Coronary artery (tissue), 2 donors: ENCODE measurements around the gene UBE2L6.

Experiments
- DNase-seq: peaks from one replicate; pipeline ENCODE4 v3.0.0-alpha.2; 2017; ENCODE audit warnings: low spot score
- H3K27ac ChIP-seq, 2 donors: fragments of 200-600 bp; sonication (generic); one replicate each; pipeline ENCODE4 v1.5.1; 2016 to 2019
- H3K4me3 ChIP-seq: fragments of 200-600 bp; sonication (generic); 2 replicates; pipeline ENCODE4 v1.5.1; 2016; ENCODE audit warnings: mild to moderate bottlenecking, moderate library complexity
- TF ChIP-seq, protein P1 (sequence below): fragments of 200-600 bp; sonication (generic); IDR thresholded peaks from one replicate; pipeline ENCODE4 v1.5.1; 2019; ENCODE audit warnings: antibody characterized with exemption

Gene UBE2L6

DNA sequence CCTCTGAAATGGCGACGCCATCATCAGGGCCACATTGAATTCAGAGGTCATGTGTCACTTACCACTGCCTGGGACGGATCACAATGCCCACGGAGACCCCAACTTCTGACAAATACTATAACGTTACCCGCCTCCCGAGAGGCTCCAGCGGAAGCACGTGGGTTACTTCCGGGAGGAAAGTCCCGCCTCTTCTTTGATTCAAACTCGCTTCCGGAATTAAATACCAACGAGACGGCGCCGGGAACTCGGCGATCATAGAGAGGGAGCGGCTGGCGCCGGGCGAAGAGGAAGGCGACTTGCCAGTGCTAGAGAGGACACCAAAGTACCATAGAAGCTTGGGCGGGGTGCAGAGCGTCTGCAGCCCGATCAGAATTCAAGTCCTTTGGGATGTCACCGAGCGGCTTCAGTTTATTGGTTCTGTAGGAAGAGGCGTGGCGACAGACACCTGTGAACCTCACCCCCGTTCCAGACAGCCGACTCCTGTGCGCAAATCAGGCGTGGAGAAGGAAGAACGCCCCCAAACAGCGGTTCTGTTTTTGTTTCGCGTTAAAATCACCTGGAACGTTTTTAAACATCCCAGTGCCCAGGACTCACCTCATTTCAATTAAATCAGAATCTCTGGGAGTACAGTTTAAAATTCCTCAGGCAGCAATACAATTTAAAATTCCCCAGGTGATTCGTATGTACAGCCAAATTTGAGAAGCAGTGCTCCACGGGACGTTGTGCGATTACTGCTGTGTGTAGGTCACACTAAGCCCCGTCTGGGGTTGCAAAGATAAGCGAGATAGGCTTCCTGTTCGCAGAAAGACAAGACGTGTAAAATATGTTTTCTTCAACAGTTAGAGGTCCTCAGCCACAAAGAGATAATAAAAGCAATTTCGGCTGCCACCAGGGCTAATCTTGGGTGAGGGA, 36.6 kb downstream of the UBE2L6 start, which contains the start of gene TIMM10:
Gene TIMM10 (minus strand): TSS at position 159 of the 912 bp plus-strand sequence. CDS start 565 bp downstream, outside the sequence.
- H3K4me3 ChIP-seq = peak within 1 kb of the TSS; percentile 77
- DNase-seq = peak; percentile 95
- H3K27ac ChIP-seq = peak within 1 kb of the TSS; percentile 40 to 56
- TF ChIP-seq, protein P1, sequence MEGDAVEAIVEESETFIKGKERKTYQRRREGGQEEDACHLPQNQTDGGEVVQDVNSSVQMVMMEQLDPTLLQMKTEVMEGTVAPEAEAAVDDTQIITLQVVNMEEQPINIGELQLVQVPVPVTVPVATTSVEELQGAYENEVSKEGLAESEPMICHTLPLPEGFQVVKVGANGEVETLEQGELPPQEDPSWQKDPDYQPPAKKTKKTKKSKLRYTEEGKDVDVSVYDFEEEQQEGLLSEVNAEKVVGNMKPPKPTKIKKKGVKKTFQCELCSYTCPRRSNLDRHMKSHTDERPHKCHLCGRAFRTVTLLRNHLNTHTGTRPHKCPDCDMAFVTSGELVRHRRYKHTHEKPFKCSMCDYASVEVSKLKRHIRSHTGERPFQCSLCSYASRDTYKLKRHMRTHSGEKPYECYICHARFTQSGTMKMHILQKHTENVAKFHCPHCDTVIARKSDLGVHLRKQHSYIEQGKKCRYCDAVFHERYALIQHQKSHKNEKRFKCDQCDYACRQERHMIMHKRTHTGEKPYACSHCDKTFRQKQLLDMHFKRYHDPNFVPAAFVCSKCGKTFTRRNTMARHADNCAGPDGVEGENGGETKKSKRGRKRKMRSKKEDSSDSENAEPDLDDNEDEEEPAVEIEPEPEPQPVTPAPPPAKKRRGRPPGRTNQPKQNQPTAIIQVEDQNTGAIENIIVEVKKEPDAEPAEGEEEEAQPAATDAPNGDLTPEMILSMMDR = no peak

DNA sequence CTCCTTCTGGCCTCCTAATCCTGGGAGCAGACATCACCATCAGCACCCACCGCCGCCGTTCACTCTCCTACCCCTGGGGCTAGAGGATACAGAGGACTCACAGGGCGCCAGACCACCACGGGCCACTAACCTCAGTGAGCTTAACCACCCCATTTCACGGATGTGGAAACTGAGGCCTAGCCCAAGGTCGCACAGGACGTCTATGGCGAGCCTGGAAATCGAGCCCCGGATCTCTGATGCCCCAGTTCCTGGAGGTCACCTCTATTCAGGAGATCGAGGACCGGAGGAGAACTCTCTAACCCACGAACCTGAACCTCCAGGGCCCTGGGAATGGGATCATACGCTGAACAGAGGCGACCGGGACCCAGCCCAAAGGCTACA, 37.3 kb downstream of the UBE2L6 start:
- no peak for DNase-seq
- TF ChIP-seq, protein P1 = no peak
- H3K27ac ChIP-seq = peak overlapping the region; percentile 40 to 48
- H3K4me3 ChIP-seq = peak overlapping the region; percentile 77

DNA sequence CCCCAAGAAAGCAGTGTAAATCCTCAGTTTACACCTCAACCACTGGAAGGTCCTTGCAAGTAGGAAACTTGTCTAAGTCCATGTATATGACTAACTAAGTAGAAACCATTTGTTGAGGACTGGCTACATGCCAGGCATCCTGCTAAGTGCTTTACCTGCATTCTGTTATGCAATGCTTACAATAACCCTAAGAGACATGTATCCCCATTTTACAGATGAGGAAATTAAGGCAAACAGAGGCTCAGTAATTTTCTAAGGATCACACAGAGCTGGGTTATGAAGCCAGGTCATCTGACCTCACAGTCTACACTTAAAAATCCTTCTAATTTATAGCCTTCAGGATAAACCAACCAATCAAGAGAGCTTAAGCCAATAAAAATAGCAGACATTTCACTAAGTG, 38.5 kb downstream of the UBE2L6 start:
- TF ChIP-seq, protein P1 = no peak
- H3K4me3 ChIP-seq = no peak overlapping the region
- H3K27ac ChIP-seq = no peak overlapping the region
- no peak for DNase-seq

DNA sequence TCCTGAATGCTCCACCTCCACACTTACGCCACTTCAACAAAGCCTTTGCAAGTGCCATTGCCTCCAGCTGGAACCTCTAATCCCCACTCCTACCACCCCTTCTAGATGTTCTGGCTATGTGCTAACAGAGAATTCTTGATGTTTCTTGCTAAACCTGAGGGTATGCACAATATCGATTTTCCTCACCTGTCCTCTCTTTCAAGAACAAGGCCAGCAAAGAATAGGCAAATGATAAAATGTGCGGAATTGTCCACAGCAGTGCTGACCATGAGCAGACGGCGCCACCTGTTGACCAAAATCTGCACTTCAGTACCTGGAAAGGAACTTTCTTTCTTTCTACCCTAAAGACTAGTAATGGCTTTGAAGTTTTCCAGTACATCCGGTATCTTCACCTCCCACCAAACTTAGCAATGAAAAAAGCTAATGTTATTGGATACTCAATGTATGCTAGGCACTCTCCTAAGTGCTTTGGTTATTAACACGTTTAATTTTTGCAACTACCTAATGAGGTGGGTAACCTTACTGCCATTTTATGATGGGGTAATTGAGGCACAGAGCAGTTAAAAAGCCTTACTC, 40.3 kb downstream of the UBE2L6 start:
- DNase-seq = no peak
- TF ChIP-seq, protein P1 = peak; percentile 82
- no peak overlapping the region for H3K27ac ChIP-seq
- H3K4me3 ChIP-seq = no peak overlapping the region

DNA sequence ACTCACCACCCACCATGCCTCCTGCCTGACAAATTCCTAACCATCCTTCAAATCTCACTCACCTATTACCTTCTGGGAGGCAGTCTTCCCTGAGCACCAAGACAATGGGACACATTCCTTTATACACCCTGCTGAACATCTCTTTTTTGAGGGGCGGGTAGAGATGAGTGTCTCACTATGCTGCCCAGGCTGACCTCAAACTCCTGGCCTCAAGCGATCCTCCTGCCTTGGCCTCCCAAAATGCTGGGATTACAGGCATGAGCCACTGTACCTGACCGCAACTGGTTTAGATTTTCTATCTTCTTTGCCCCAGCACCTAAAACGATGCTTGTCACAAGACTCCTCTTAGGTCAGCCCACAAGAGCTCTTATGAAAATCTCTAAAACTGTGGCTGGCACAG, 44.1 kb downstream of the UBE2L6 start:
- TF ChIP-seq, protein P1 = no peak
- DNase-seq = no peak
- no peak overlapping the region for H3K4me3 ChIP-seq
- no peak overlapping the region for H3K27ac ChIP-seq

DNA sequence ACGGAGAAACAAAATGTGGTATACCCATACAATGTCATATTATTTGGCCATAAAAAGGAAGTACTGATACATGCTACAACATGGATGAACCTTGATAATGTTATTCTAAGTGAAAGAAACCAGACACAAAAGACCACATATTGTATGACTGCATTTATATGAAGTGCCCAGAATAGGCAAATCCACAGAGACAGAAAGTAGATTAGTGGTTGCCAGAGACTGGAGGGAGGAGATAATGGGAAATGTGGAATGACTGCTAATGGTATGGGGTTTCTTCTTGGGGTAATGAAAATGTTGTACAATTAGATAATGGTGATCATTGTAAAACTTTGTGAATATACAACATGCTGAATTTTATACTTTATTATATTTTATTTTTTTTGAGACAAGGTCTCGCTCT, 46.4 kb downstream of the UBE2L6 start:
- DNase-seq = no peak
- H3K4me3 ChIP-seq = no peak overlapping the region
- TF ChIP-seq, protein P1 = no peak
- H3K27ac ChIP-seq = no peak overlapping the region
